ENCODE data around the gene SRRM5. TPM values are rescaled to one million over a fixed set of nuclear protein-coding genes. Genes with fewer than 3 reads are reported as not detected.
"Not testable (repeated sequence)": the region's sequence is repeated elsewhere in the genome, so short reads cannot be mapped to it uniquely, and the experiment has no call there.

Gene SRRM5
- total RNA-seq, 3 donors from 2014 or later, result 0.14 to 0.63 (median 0.41) TPM

- no peaks in the 10 kb centered on the region for H3K9me3 ChIP-seq
- intact Hi-C loops (cut with DNase I, micrococcal nuclease), result no loop called here
- TF ChIP-seq CTCF (IDR thresholded peaks at IDR 0.05), result no peak
- DNase-seq, result no peak
- H3K4me3 ChIP-seq, result no peak overlapping the region
- no peaks in the 10 kb centered on the region for H3K36me3 ChIP-seq (ENCODE audit: low read depth)
- H3K4me1 ChIP-seq (ENCODE audit: low read depth), result peaks cover 6% of the 10 kb centered on the region
- ATAC-seq, result no peak
These were observed 30.6 kb downstream of the SRRM5 start for GRCh38 chr19:43642531-43642930.

GRCh38 chr19:43643326-43643725, 31.4 kb downstream of the SRRM5 start:
- H3K4me1 ChIP-seq (ENCODE audit: low read depth), result peaks cover 6% of the 10 kb centered on the region
- H3K4me3 ChIP-seq, result no peak overlapping the region
- intact Hi-C loops (cut with DNase I, micrococcal nuclease), result no loop called here
- no peaks in the 10 kb centered on the region for H3K9me3 ChIP-seq
- ATAC-seq (no peak), DNase-seq (no peak)
- no peaks in the 10 kb centered on the region for H3K36me3 ChIP-seq (ENCODE audit: low read depth)
- TF ChIP-seq CTCF (IDR thresholded peaks at IDR 0.05), result no peak

- Histone ChIP-seq H3K4me3 (no peak overlapping the region), H3K9me3 (no peaks in the 10 kb centered on the region), H3K4me1 (ENCODE audit: low read depth) (peaks cover 6% of the 10 kb centered on the region), H3K36me3 (ENCODE audit: low read depth) (no peaks in the 10 kb centered on the region)
- TF ChIP-seq CTCF (IDR thresholded peaks at IDR 0.05), result no peak
- ATAC-seq (no peak), DNase-seq (no peak)
- intact Hi-C loops (cut with DNase I, micrococcal nuclease), result no loop called here
These were observed 32.3 kb downstream of the SRRM5 start for GRCh38 chr19:43644181-43644580.

- intact Hi-C loops (cut with DNase I, micrococcal nuclease), result no loop called here
- ATAC-seq (no peak), DNase-seq (no peak)
- TF ChIP-seq CTCF (IDR thresholded peaks at IDR 0.05), result no peak
- H3K9me3 ChIP-seq, result no peaks in the 10 kb centered on the region
- no peaks in the 10 kb centered on the region for H3K4me1 ChIP-seq (ENCODE audit: low read depth)
- H3K36me3 ChIP-seq (ENCODE audit: low read depth), result no peaks in the 10 kb centered on the region
- H3K4me3 ChIP-seq, result no peak overlapping the region
These were observed 36.7 kb downstream of the SRRM5 start for GRCh38 chr19:43648633-43649032.

- Histone ChIP-seq H3K9me3 (no peaks in the 10 kb centered on the region), H3K36me3 (ENCODE audit: low read depth) (peaks cover 3% of the 10 kb centered on the region), H3K4me3 (no peak overlapping the region), H3K4me1 (ENCODE audit: low read depth) (no peaks in the 10 kb centered on the region)
- intact Hi-C loops (cut with DNase I, micrococcal nuclease), result no loop called here
- ATAC-seq, result no peak
- no peak for DNase-seq
- no peak for TF ChIP-seq CTCF (IDR thresholded peaks at IDR 0.05)
These were observed 37.6 kb downstream of the SRRM5 start for GRCh38 chr19:43649514-43649913.

GRCh38 chr19:43650276-43650675, 38.4 kb downstream of the SRRM5 start:
- intact Hi-C loops (cut with DNase I, micrococcal nuclease), result loop anchor here in 1 of 2 donors (10.0 kb wide), 1 partner anchor 115 kb away; the partner anchor contains the start of gene ZNF575
- not testable (repeated sequence) for DNase-seq; H3K4me1 ChIP-seq (ENCODE audit: low read depth); H3K9me3 ChIP-seq; H3K36me3 ChIP-seq (ENCODE audit: low read depth); H3K4me3 ChIP-seq; ATAC-seq

All from mucosa of descending colon (tissue), 3 donors.